Measurements from ENCODE around the gene ANKRD12. TPM values are rescaled to one million over a fixed set of nuclear protein-coding genes. Genes with fewer than 3 reads are reported as not detected.
A peak's percentile ranks its signal among the peaks of the same experiment; 100 is the strongest.

Gene ANKRD12
- total and polyA plus RNA-seq, 4 experiments from 2014 or later: 10.7 to 280 (median 201) TPM

DNA sequence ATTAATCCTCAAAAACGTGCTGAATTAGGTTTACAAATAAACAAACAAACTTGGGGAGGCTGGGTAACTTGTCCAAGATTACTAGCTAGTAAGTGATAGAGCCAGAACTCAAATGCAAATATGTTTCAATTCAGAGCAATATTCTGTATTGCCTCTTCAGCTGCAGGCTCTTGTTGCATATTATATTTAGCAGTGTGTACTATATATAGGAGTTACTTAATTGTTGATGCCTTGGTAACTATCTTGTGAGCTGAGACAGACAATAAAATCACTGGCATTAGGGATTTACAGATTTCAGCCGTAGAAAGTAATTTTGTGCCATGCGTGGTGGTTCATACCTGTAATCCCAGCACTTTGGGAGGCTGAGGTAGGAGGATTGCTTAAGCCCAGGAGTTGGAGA lies 10.2 kb upstream of the ANKRD12 start:
- no peak overlapping the region for H3K4me3 Mint-ChIP-seq
- peaks cover 46% of the 10 kb centered on the region for H3K4me1 ChIP-seq (ENCODE audit: insufficient read depth, low read length)
- no peaks in the 10 kb centered on the region for H3K27me3 Mint-ChIP-seq
- no peaks in the 10 kb centered on the region for H3K27me3 ChIP-seq (ENCODE audit: insufficient read depth, low read length)
- peaks cover 44% of the 10 kb centered on the region for H3K36me3 ChIP-seq (ENCODE audit: insufficient read depth, low read length)
- CTCF ChIA-PET (ENCODE audit: partially characterized antibody): interaction anchor here (1.1 to 2.1 kb wide), 5 partner anchors 10 to 53 kb away, joined by 3 to 9 read pairs (median 4); no protein-coding TSS in a partner anchor
- H3K27ac Mint-ChIP-seq: peak overlapping the region in 4 of 7 donors; percentile 32 to 70 (median 52)
- POLR2A ChIA-PET (ENCODE audit: partially characterized antibody): interaction anchor here (1.3 to 21.8 kb wide), 6 partner anchors 8 to 44 kb away, joined by 3 to 823 read pairs (median 231); partner anchors contain the start of genes ANKRD12 and NDUFV2
- no peak overlapping the region for H3K27ac ChIP-seq (ENCODE audit: low read depth, low read length)
- peaks cover 40 to 72% of the 10 kb centered on the region in 2 donors for H3K36me3 Mint-ChIP-seq
- no peak overlapping the region for H3K4me3 ChIP-seq (ENCODE audit: low read length in 2 of 2)
- no peak for DNase-seq
- intact Hi-C loops (cut with micrococcal nuclease): no loop called here
- no peaks in the 10 kb centered on the region for H3K9me3 Mint-ChIP-seq
- H3K4me1 Mint-ChIP-seq: peaks cover 35 to 61% (median 50%) of the 10 kb centered on the region in 4 donors
- no peaks in the 10 kb centered on the region for H3K9me3 ChIP-seq (ENCODE audit: control insufficient read depth in 1 of 2, low read length in 2 of 2)

DNA sequence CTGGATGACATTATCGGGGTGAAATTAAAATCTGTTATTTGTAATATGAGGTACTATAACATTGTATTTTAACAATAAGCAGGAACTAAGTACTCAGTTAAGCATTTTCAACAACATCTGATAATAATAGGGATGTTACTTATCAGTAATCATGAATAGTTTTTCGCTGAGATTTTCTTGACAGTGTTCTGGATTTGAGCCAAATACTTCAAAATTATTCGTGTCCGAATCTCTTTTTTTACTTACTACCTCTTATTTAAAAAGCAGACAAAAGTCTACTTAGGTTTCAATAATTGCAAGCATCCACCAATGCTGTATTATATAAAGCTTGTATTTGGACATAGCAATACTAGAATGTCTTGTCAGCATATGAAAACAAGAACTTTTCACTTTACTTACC lies 6.4 kb upstream of the ANKRD12 start:
- H3K36me3 Mint-ChIP-seq: peaks cover 38 to 72% of the 10 kb centered on the region in 2 donors

DNA sequence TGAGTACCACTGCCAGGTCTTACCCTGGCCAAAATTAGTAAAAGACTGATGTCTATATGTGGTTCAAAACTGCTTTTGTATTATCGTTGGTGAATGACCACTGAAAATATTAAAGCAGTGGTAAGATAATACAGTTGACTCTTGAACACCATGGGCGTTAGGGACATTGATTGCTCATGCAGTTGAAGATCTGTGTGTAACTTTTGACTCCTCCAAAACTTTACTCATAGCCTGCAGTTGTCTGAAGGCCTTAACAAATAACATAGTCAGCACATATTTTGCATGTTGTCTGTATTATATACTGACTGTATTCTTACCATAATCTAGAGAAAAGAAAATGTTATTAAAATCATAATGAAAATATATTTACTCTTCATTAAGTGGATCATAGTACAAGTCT lies 5.8 kb upstream of the ANKRD12 start:
- intact Hi-C loops (cut with micrococcal nuclease): loop anchor here (10.0 kb wide), 1 partner anchor 426 kb away; the partner anchor contains the start of gene MTCL1
- H3K27ac ChIP-seq (ENCODE audit: low read depth, low read length): no peak overlapping the region
- ChIA-PET CTCF (ENCODE audit: partially characterized antibody) (interaction anchor here (1.1 kb wide), 1 partner anchor 8 kb away, joined by 3 read pairs; no protein-coding TSS in a partner anchor), POLR2A (ENCODE audit: partially characterized antibody) (interaction anchor here (20.9 to 21.4 kb wide), 2 partner anchors 13 to 31 kb away, joined by 453 to 823 read pairs; partner anchors contain the start of gene NDUFV2)
- peaks cover 35 to 73% (median 52%) of the 10 kb centered on the region in 4 donors for H3K4me1 Mint-ChIP-seq
- H3K36me3 ChIP-seq (ENCODE audit: insufficient read depth, low read length): peaks cover 47% of the 10 kb centered on the region
- peaks cover 56% of the 10 kb centered on the region for H3K4me1 ChIP-seq (ENCODE audit: insufficient read depth, low read length)
- peak overlapping the region in 6 of 7 donors; percentile 13 to 99 (median 42) for H3K27ac Mint-ChIP-seq
- no peaks in the 10 kb centered on the region for H3K9me3 ChIP-seq (ENCODE audit: control insufficient read depth in 1 of 2, low read length in 2 of 2)
- H3K4me3 Mint-ChIP-seq: no peak overlapping the region
- H3K27me3 Mint-ChIP-seq: no peaks in the 10 kb centered on the region
- no peak for DNase-seq
- no peak overlapping the region for H3K4me3 ChIP-seq (ENCODE audit: low read length in 2 of 2)
- H3K36me3 Mint-ChIP-seq: peaks cover 35 to 70% of the 10 kb centered on the region in 2 donors
- H3K9me3 Mint-ChIP-seq: no peaks in the 10 kb centered on the region
- no peaks in the 10 kb centered on the region for H3K27me3 ChIP-seq (ENCODE audit: insufficient read depth, low read length)

More for the DNA sequence above, 6.4 kb upstream of the ANKRD12 start:
- Mint-ChIP-seq H3K27me3 (no peaks in the 10 kb centered on the region), H3K4me3 (no peak overlapping the region), H3K9me3 (no peaks in the 10 kb centered on the region), H3K27ac (peak overlapping the region in 5 of 7 donors; percentile 9 to 89 (median 60)), H3K4me1 (peaks cover 36 to 73% (median 51%) of the 10 kb centered on the region in 4 donors)
- Histone ChIP-seq H3K4me3 (ENCODE audit: low read length in 2 of 2) (no peak overlapping the region), H3K27me3 (ENCODE audit: insufficient read depth, low read length) (no peaks in the 10 kb centered on the region), H3K9me3 (ENCODE audit: control insufficient read depth in 1 of 2, low read length in 2 of 2) (no peaks in the 10 kb centered on the region), H3K27ac (ENCODE audit: low read depth, low read length) (no peak overlapping the region), H3K4me1 (ENCODE audit: insufficient read depth, low read length) (peaks cover 56% of the 10 kb centered on the region), H3K36me3 (ENCODE audit: insufficient read depth, low read length) (peaks cover 53% of the 10 kb centered on the region)
- no peak for DNase-seq
- intact Hi-C loops (cut with micrococcal nuclease): loop anchor here (10.0 kb wide), 1 partner anchor 425 kb away; the partner anchor contains the start of gene MTCL1
- ChIA-PET POLR2A (ENCODE audit: partially characterized antibody) (interaction anchor here (1.0 to 21.4 kb wide), 3 partner anchors 10 to 30 kb away, joined by 3 to 823 read pairs (median 453); partner anchors contain the start of gene NDUFV2), CTCF (ENCODE audit: partially characterized antibody) (no interaction called here)

DNA sequence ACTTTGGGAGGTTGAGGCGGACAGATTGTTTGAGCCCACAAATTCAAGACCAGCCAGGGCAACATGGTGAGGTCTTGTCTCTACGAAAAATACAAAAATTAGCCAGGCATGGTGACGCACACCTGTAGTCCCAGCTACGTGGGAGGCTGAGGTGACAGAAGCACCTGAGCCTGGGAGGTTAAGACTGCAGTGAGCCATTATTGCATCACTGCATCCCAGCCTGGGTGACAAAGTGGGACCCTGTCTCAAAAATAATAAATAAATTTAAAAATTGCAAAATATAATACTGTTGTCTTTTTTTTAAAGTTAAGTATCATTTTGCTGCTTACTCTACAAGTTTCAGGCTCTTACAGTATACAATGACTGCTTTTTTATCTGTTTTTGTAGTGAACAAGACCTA lies 4.0 kb upstream of the ANKRD12 start:
- peaks cover 30 to 67% of the 10 kb centered on the region in 2 donors for H3K36me3 Mint-ChIP-seq
- H3K27ac ChIP-seq (ENCODE audit: low read depth, low read length): no peak overlapping the region
- peaks cover 33% of the 10 kb centered on the region for H3K36me3 ChIP-seq (ENCODE audit: insufficient read depth, low read length)
- ChIA-PET POLR2A (ENCODE audit: partially characterized antibody) (interaction anchor here (20.9 to 21.4 kb wide), 2 partner anchors 14 to 33 kb away, joined by 453 to 823 read pairs; partner anchors contain the start of gene NDUFV2), CTCF (ENCODE audit: partially characterized antibody) (interaction anchor here (1.3 to 1.4 kb wide), 2 partner anchors 12 to 29 kb away, joined by 3 to 6 read pairs; no protein-coding TSS in a partner anchor)
- no peak overlapping the region for H3K4me3 ChIP-seq (ENCODE audit: low read length in 2 of 2)
- no peak overlapping the region for H3K4me3 Mint-ChIP-seq
- intact Hi-C loops (cut with micrococcal nuclease): loop anchor here (10.0 kb wide), 1 partner anchor 428 kb away; the partner anchor contains the start of gene MTCL1
- H3K27me3 Mint-ChIP-seq: peaks cover 0 to 1% of the 10 kb centered on the region in 2 donors
- H3K9me3 Mint-ChIP-seq: peaks cover 0 to 2% (median 0%) of the 10 kb centered on the region in 8 donors
- peaks cover 56% of the 10 kb centered on the region for H3K4me1 ChIP-seq (ENCODE audit: insufficient read depth, low read length)
- peak overlapping the region in 5 of 7 donors; percentile 15 to 99 (median 69) for H3K27ac Mint-ChIP-seq
- no peaks in the 10 kb centered on the region for H3K9me3 ChIP-seq (ENCODE audit: control insufficient read depth in 1 of 2, low read length in 2 of 2)
- DNase-seq: no peak
- peaks cover 29 to 72% (median 48%) of the 10 kb centered on the region in 4 donors for H3K4me1 Mint-ChIP-seq
- H3K27me3 ChIP-seq (ENCODE audit: insufficient read depth, low read length): no peaks in the 10 kb centered on the region

DNA sequence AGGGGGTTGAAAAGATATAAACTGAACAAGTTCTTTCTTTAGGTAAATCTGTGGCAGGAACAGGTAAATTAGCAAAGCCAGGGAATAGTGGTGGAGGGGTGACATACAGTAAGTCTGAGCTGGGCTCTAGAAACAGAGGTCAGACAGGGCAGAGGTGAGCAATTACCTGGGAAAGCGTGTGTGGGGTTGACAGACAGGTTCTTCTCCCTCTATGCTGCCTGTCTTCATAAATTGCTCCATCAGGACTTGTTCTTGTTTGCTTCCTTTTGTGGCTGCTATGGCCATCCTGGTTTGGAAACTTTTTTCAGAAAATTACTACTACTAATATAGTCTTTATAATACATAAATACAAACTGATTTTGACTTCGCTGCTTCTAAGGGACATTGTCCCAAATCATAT lies 3.4 kb upstream of the ANKRD12 start:
- intact Hi-C loops (cut with micrococcal nuclease): loop anchor here (10.0 kb wide), 1 partner anchor 428 kb away; the partner anchor contains the start of gene MTCL1
- Mint-ChIP-seq H3K4me1 (peaks cover 26 to 76% (median 45%) of the 10 kb centered on the region in 4 donors), H3K27me3 (peaks cover 0 to 2% of the 10 kb centered on the region in 2 donors), H3K27ac (peak overlapping the region; percentile 4 to 99 (median 68)), H3K9me3 (peaks cover 0 to 2% (median 0%) of the 10 kb centered on the region in 8 donors), H3K4me3 (peak overlapping the region in 5 of 8 donors; percentile 10 to 55 (median 25)), H3K36me3 (peaks cover 26 to 67% of the 10 kb centered on the region in 2 donors)
- H3K27me3 ChIP-seq (ENCODE audit: insufficient read depth, low read length): no peaks in the 10 kb centered on the region
- no peak for DNase-seq
- no peak overlapping the region for H3K4me3 ChIP-seq (ENCODE audit: low read length in 2 of 2)
- POLR2A ChIA-PET (ENCODE audit: partially characterized antibody): interaction anchor here (20.9 to 21.4 kb wide), 2 partner anchors 15 to 33 kb away, joined by 453 to 823 read pairs; partner anchors contain the start of gene NDUFV2
- H3K9me3 ChIP-seq (ENCODE audit: control insufficient read depth in 1 of 2, low read length in 2 of 2): no peaks in the 10 kb centered on the region
- CTCF ChIA-PET (ENCODE audit: partially characterized antibody): interaction anchor here (1.3 to 2.3 kb wide), 2 partner anchors 30 to 50 kb away, joined by 3 to 6 read pairs; no protein-coding TSS in a partner anchor
- no peak overlapping the region for H3K27ac ChIP-seq (ENCODE audit: low read depth, low read length)
- peaks cover 56% of the 10 kb centered on the region for H3K4me1 ChIP-seq (ENCODE audit: insufficient read depth, low read length)
- H3K36me3 ChIP-seq (ENCODE audit: insufficient read depth, low read length): peaks cover 28% of the 10 kb centered on the region

DNA sequence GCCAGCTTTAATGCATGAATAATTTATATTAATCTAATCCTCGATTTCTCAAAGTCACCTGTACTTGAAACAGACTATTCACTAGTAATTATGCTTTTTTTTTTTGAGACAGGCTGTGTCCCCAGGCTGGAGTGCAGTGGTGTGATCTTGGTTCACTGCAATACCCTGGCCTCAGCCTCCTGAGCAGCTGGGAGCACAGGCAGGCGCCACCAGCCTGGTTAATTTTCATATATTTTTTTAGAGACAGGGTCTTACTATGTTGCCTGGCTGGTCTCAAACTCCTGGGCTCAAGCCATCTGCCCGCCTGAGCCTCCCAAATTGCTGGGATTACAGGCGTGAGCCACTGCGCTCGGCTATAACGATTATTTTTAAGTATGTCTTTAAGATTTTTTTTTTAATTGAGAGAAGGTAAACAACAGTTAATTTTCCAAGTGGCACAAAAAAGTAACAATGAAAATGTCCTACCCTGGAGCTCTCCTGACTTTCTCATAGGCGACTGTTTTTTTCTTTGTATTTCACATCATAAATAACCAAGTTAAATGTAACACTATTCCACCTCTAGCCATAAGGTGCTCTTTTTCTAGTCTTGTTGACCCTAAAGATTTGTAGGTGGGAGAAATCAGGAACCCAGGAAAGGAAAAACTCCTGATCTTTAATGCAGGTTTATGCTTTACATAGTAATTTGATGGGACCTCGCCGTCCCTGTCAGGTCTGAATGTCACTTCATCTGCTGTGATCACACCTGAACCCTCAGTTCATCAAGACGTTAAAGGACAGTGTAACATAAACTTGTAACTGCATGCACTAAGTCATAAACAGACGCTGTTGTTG lies 1.3 kb upstream of the ANKRD12 start:
- H3K27me3 ChIP-seq (ENCODE audit: insufficient read depth, low read length): no peaks in the 10 kb centered on the region
- intact Hi-C loops (cut with micrococcal nuclease): loop anchor here (10.0 kb wide), 1 partner anchor 430 kb away; the partner anchor contains the start of gene MTCL1
- peak overlapping the region; percentile 96 to 99 (median 98) for H3K4me3 Mint-ChIP-seq
- ChIA-PET POLR2A (ENCODE audit: partially characterized antibody) (interaction anchor here (0.7 to 21.4 kb wide), 7 partner anchors 9 to 199 kb away, joined by 3 to 823 read pairs (median 53); partner anchors contain the start of genes NDUFV2 and TWSG1), CTCF (ENCODE audit: partially characterized antibody) (interaction anchor here (0.7 to 8.1 kb wide), 11 partner anchors 8 to 62 kb away, joined by 4 to 67 read pairs (median 5); partner anchors contain the start of gene NDUFV2)
- H3K36me3 ChIP-seq (ENCODE audit: insufficient read depth, low read length): peaks cover 20% of the 10 kb centered on the region
- H3K9me3 ChIP-seq (ENCODE audit: control insufficient read depth in 1 of 2, low read length in 2 of 2): no peaks in the 10 kb centered on the region
- peaks cover 69% of the 10 kb centered on the region for H3K4me1 ChIP-seq (ENCODE audit: insufficient read depth, low read length)
- H3K4me1 Mint-ChIP-seq: peaks cover 32 to 78% (median 48%) of the 10 kb centered on the region in 4 donors
- peaks cover 15 to 55% of the 10 kb centered on the region in 2 donors for H3K36me3 Mint-ChIP-seq
- peak overlapping the region; percentile 11 to 88 for H3K4me3 ChIP-seq (ENCODE audit: low read length in 2 of 2)
- DNase-seq: no peak
- H3K9me3 Mint-ChIP-seq: peaks cover 0 to 2% (median 0%) of the 10 kb centered on the region in 8 donors
- peaks cover 0 to 2% of the 10 kb centered on the region in 2 donors for H3K27me3 Mint-ChIP-seq
- H3K27ac Mint-ChIP-seq: peak overlapping the region; percentile 94 to 100 (median 99)
- H3K27ac ChIP-seq (ENCODE audit: low read depth, low read length): peak overlapping the region; percentile 90

Measured in CD4-positive, alpha-beta memory T cell (primary cell).